Activated CD8-positive, alpha-beta T cell treated with anti-CD3 and anti-CD28 coated beads, Interleukin-2, amount 10 ng/mL, durations not matched to agents 7 days and 5 days (primary cell): ENCODE data around the gene WNK2. TPM values are rescaled to one million over a fixed set of nuclear protein-coding genes. Genes with fewer than 3 reads are reported as not detected.

Experiments
- ATAC-seq: fragments of 150-1000 bp; cut with Tn5 transposase; one replicate; pipeline ENCODE4 v1.10.0; 2021; ENCODE audit warnings: moderate library complexity
- CTCF ChIA-PET: fragments of 350-600 bp; sonication (Branson Sonifier 250); formaldehyde crosslinking; loops from one replicate; lab custom pipeline; 2021; ENCODE audit warnings: antibody characterized with exemption; lab: Charles Lee
- POLR2A ChIA-PET: fragments of 350-600 bp; sonication (Branson Sonifier 250); formaldehyde crosslinking; loops from one replicate; lab custom pipeline; 2021; ENCODE audit warnings: antibody characterized with exemption; lab: Charles Lee
- DNase-seq: peaks from one replicate; pipeline ENCODE4 v3.0.0-alpha.2; 2020
- H3K27ac Mint-ChIP-seq: one replicate; pipeline ENCODE4 v1.8.0; 2021; ENCODE audit warnings: mild to moderate bottlenecking, mixed read lengths
- H3K27me3 Mint-ChIP-seq: one replicate; pipeline ENCODE4 v1.8.0; 2021; ENCODE audit warnings: low read depth, mixed read lengths
- H3K36me3 Mint-ChIP-seq: one replicate; pipeline ENCODE4 v1.8.0; 2021; ENCODE audit warnings: low read depth, mixed read lengths
- H3K4me1 Mint-ChIP-seq: one replicate; pipeline ENCODE4 v1.8.0; 2021; ENCODE audit warnings: low read depth, mixed read lengths
- H3K4me3 Mint-ChIP-seq: one replicate; pipeline ENCODE4 v1.8.0; 2021; ENCODE audit warnings: mild to moderate bottlenecking, mixed read lengths
- H3K9me3 Mint-ChIP-seq: one replicate; pipeline ENCODE4 v1.8.0; 2022; ENCODE audit warnings: mixed read lengths; ENCODE audit not compliant: insufficient read depth
- total RNA-seq, 2 experiments: library from RNA; stranded (reverse); gene quantifications; one replicate each; pipeline ENCODE4 v1.2.3, GENCODE V29; 2021

The WNK2 gene
- total RNA-seq, 2 experiments from 2014 or later = not detected

GRCh38 chr9:93197670-93198069 is 13.7 kb downstream of the WNK2 start:
- no peak for ATAC-seq
- POLR2A ChIA-PET = no interaction called here
- DNase-seq = no peak
- no peaks in the 10 kb centered on the region for H3K9me3 Mint-ChIP-seq
- no peak overlapping the region for H3K4me3 Mint-ChIP-seq
- H3K4me1 Mint-ChIP-seq = no peaks in the 10 kb centered on the region
- no peak overlapping the region for H3K27ac Mint-ChIP-seq
- CTCF ChIA-PET = interaction anchor here (1.7 kb wide), 1 partner anchor 115 kb away, joined by 3 read pairs; no protein-coding TSS in a partner anchor
- H3K27me3 Mint-ChIP-seq = peaks cover 10% of the 10 kb centered on the region
- no peaks in the 10 kb centered on the region for H3K36me3 Mint-ChIP-seq

- H3K27me3 Mint-ChIP-seq = peaks cover 10% of the 10 kb centered on the region
- DNase-seq (no peak), ATAC-seq (no peak)
- H3K27ac Mint-ChIP-seq = no peak overlapping the region
- H3K9me3 Mint-ChIP-seq = no peaks in the 10 kb centered on the region
- no peak overlapping the region for H3K4me3 Mint-ChIP-seq
- H3K36me3 Mint-ChIP-seq = no peaks in the 10 kb centered on the region
- POLR2A ChIA-PET = no interaction called here
- CTCF ChIA-PET = interaction anchor here (0.9 to 1.7 kb wide), 2 partner anchors 104 to 115 kb away, joined by 3 read pairs; no protein-coding TSS in a partner anchor
- no peaks in the 10 kb centered on the region for H3K4me1 Mint-ChIP-seq
Observed at GRCh38 chr9:93198117-93198837, 14.3 kb downstream of the WNK2 start.

GRCh38 chr9:93198838-93199625 is 15.1 kb downstream of the WNK2 start:
- DNase-seq (no peak), ATAC-seq (no peak)
- Mint-ChIP-seq H3K27ac (no peak overlapping the region), H3K27me3 (peaks cover 6% of the 10 kb centered on the region), H3K4me1 (no peaks in the 10 kb centered on the region), H3K36me3 (no peaks in the 10 kb centered on the region), H3K9me3 (no peaks in the 10 kb centered on the region), H3K4me3 (no peak overlapping the region)
- CTCF ChIA-PET = interaction anchor here (0.9 to 1.7 kb wide), 3 partner anchors 104 to 184 kb away, joined by 3 read pairs; no protein-coding TSS in a partner anchor
- POLR2A ChIA-PET = no interaction called here

GRCh38 chr9:93200449-93200742 is 16.5 kb downstream of the WNK2 start:
- H3K4me3 Mint-ChIP-seq = no peak overlapping the region
- no peaks in the 10 kb centered on the region for H3K9me3 Mint-ChIP-seq
- POLR2A ChIA-PET = no interaction called here
- no peak overlapping the region for H3K27ac Mint-ChIP-seq
- ATAC-seq = no peak
- H3K36me3 Mint-ChIP-seq = no peaks in the 10 kb centered on the region
- peaks cover 2% of the 10 kb centered on the region for H3K27me3 Mint-ChIP-seq
- CTCF ChIA-PET = no interaction called here
- no peak for DNase-seq
- H3K4me1 Mint-ChIP-seq = peaks cover 6% of the 10 kb centered on the region

GRCh38 chr9:93200989-93201334 is 17.0 kb downstream of the WNK2 start:
- no peak for DNase-seq
- Mint-ChIP-seq H3K4me1 (peaks cover 6% of the 10 kb centered on the region), H3K27ac (no peak overlapping the region), H3K36me3 (no peaks in the 10 kb centered on the region), H3K9me3 (no peaks in the 10 kb centered on the region), H3K4me3 (no peak overlapping the region), H3K27me3 (no peaks in the 10 kb centered on the region)
- CTCF ChIA-PET = no interaction called here
- POLR2A ChIA-PET = no interaction called here
- no peak for ATAC-seq

- POLR2A ChIA-PET = no interaction called here
- CTCF ChIA-PET = no interaction called here
- peak overlapping the region; percentile 3 for H3K27ac Mint-ChIP-seq
- DNase-seq (no peak), ATAC-seq (no peak)
- no peak overlapping the region for H3K4me3 Mint-ChIP-seq
- H3K9me3 Mint-ChIP-seq = no peaks in the 10 kb centered on the region
- H3K27me3 Mint-ChIP-seq = no peaks in the 10 kb centered on the region
- H3K36me3 Mint-ChIP-seq = no peaks in the 10 kb centered on the region
- peaks cover 6% of the 10 kb centered on the region for H3K4me1 Mint-ChIP-seq
Observed at GRCh38 chr9:93203026-93203717, 19.2 kb downstream of the WNK2 start.

- ATAC-seq (no peak), DNase-seq (no peak)
- peaks cover 6% of the 10 kb centered on the region for H3K4me1 Mint-ChIP-seq
- no peaks in the 10 kb centered on the region for H3K36me3 Mint-ChIP-seq
- POLR2A ChIA-PET = no interaction called here
- CTCF ChIA-PET = interaction anchor here (1.0 kb wide), 1 partner anchor 43 kb away, joined by 3 read pairs; no protein-coding TSS in a partner anchor
- no peak overlapping the region for H3K4me3 Mint-ChIP-seq
- H3K27ac Mint-ChIP-seq = peak overlapping the region; percentile 3
- H3K9me3 Mint-ChIP-seq = no peaks in the 10 kb centered on the region
- no peaks in the 10 kb centered on the region for H3K27me3 Mint-ChIP-seq
Observed at GRCh38 chr9:93203718-93204469, 20.0 kb downstream of the WNK2 start.

- no peaks in the 10 kb centered on the region for H3K36me3 Mint-ChIP-seq
- ATAC-seq (peak; percentile 16), DNase-seq (no peak)
- no peaks in the 10 kb centered on the region for H3K9me3 Mint-ChIP-seq
- no peak overlapping the region for H3K4me3 Mint-ChIP-seq
- H3K4me1 Mint-ChIP-seq = peaks cover 6% of the 10 kb centered on the region
- H3K27ac Mint-ChIP-seq = peak overlapping the region; percentile 0
- no peaks in the 10 kb centered on the region for H3K27me3 Mint-ChIP-seq
- POLR2A ChIA-PET = no interaction called here
- CTCF ChIA-PET = interaction anchor here (1.0 kb wide), 1 partner anchor 44 kb away, joined by 3 read pairs; no protein-coding TSS in a partner anchor
Observed at GRCh38 chr9:93204470-93205043, 20.6 kb downstream of the WNK2 start.

- Mint-ChIP-seq H3K27me3 (no peaks in the 10 kb centered on the region), H3K4me1 (peaks cover 6% of the 10 kb centered on the region), H3K4me3 (no peak overlapping the region), H3K9me3 (no peaks in the 10 kb centered on the region), H3K27ac (no peak overlapping the region), H3K36me3 (no peaks in the 10 kb centered on the region)
- DNase-seq (no peak), ATAC-seq (peak; percentile 58)
- ChIA-PET CTCF (interaction anchor here (1.0 kb wide), 1 partner anchor 45 kb away, joined by 3 read pairs; no protein-coding TSS in a partner anchor), POLR2A (no interaction called here)
Observed at GRCh38 chr9:93205045-93205768, 21.3 kb downstream of the WNK2 start.

- CTCF ChIA-PET = no interaction called here
- H3K4me1 Mint-ChIP-seq = peaks cover 6% of the 10 kb centered on the region
Observed at GRCh38 chr9:93205896-93206575, 22.1 kb downstream of the WNK2 start.

More at GRCh38 chr9:93205896-93206575, 22.1 kb downstream of the WNK2 start:
- POLR2A ChIA-PET = no interaction called here
- Mint-ChIP-seq H3K27ac (no peak overlapping the region), H3K4me3 (no peak overlapping the region), H3K27me3 (no peaks in the 10 kb centered on the region), H3K9me3 (no peaks in the 10 kb centered on the region), H3K36me3 (no peaks in the 10 kb centered on the region)
- DNase-seq (no peak), ATAC-seq (no peak)
